HG02588 (cell line): Measurements from ENCODE around the gene TMEM82.

ENCODE experiments used
- ATAC-seq: cut with Tn5 transposase; IDR thresholded peaks from one replicate; pipeline ENCODE4 v1.9.1; 2021; ENCODE audit warnings: mild to moderate bottlenecking, moderate library complexity; ENCODE audit not compliant: unreplicated experiment

Gene TMEM82

DNA sequence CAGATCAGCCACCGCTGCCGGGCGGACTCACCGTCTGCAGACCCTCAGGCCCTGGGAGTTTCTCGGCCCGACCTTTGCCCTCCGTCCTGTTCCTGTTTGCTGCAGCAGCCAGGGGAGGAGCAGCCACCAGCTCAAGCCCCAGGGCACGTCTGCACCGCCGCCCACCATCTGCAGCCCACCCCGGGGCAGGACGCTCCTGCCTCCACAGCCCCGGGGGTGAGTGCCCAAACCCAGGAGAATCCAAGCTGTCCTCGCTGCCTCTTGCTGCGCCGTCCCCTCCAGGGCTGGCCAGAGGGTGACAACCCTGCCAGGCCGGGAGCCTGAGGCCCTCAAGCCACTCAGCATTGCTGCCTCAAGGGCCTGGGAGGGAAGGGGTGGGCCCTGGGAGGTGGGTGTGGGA lies 7.4 kb upstream of the TMEM82 start:
- ATAC-seq = no peak

DNA sequence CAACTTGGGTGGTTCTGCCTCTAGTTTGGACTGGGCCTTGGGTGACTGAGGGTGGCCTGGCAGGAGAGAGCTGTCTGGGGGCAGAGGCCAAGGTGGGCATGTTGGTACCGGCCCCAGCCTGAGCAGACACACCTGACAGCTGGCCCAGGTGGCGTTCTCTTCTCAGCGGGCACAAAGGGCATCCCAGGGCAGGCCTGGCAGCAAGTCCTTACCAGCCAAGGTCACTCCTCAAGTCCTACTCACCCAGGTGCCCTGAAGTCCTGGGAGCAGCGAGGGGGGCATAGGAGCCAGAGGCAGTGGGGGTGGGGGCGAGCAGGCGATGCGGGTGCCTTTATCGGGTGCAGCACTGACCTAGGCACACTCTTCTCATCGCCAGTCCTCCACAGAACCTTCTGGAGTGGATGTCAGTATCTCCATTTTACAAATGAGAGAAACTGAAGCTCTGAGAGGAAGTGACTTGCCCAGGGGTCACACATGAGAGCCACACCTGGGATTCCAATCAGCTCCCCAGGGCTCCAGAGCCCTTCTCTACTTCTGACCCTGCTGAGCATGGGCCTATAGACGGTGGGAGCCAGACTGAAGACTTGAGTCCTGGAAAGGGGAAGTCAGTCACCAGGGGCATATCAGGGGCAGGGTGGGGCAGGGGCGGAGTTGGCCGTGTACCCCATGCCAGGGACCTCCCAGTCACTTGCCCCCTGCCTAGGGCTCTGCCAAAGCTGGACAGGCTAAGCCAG lies 6.8 kb upstream of the TMEM82 start:
- ATAC-seq = no peak

DNA sequence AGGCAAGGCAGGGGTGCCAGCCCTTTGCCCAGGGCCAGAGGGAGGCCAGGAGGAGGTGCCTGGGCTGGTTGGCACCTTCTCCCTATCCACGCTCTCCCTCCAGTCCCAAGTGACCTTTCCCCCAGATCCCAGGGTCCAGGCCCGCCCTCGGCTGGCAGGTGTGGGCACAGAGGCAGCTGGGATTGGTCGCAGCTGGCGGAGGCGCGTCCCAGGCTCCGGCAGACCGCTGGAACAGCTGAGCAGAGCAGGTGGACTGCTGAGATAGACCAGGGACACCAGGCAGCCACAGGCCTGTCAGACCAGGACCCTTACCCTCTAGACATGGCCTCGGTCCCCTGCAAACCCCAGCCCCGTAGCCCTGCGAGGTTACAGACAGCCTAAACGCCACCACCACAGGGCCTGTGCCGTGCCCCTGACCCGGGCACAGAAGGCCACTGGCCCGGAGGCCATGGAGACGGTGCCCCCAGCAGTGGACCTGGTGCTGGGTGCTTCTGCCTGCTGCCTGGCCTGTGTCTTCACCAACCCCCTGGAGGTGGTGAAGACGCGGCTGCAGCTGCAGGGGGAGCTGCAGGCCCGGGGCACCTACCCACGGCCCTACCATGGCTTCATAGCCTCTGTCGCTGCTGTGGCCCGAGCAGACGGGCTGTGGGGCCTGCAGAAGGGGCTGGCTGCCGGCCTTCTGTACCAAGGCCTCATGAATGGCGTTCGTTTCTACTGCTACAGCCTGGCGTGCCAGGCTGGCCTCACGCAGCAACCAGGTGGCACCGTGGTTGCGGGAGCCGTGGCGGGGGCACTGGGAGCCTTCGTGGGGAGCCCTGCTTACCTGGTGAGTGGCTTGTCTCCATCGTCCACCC lies 6.0 kb upstream of the TMEM82 start, which contains the start of gene SLC25A34:
SLC25A34 (plus strand) TSS at position 221 of the 854 bp plus-strand sequence; CDS start at position 449, 228 bp downstream.
- no peak for ATAC-seq

DNA sequence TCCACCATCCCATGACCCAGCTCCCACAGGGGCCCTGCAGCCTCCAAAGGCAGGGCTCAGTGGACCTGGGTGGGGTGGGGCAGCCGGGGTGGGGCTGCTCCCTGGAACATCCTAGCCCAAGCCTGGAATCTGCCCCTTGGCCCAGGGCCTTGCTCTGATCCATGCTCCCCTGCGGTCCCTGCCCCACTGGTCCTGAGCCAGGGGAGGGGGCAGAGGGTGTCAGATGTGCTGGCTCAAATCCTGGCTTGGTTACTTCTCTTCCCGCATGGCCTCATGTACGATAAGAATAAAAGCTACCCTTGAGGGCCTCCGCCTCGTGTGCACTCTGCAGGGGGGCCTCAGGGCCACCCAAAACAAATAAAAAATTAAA lies 5.4 kb upstream of the TMEM82 start:
- ATAC-seq = no peak

DNA sequence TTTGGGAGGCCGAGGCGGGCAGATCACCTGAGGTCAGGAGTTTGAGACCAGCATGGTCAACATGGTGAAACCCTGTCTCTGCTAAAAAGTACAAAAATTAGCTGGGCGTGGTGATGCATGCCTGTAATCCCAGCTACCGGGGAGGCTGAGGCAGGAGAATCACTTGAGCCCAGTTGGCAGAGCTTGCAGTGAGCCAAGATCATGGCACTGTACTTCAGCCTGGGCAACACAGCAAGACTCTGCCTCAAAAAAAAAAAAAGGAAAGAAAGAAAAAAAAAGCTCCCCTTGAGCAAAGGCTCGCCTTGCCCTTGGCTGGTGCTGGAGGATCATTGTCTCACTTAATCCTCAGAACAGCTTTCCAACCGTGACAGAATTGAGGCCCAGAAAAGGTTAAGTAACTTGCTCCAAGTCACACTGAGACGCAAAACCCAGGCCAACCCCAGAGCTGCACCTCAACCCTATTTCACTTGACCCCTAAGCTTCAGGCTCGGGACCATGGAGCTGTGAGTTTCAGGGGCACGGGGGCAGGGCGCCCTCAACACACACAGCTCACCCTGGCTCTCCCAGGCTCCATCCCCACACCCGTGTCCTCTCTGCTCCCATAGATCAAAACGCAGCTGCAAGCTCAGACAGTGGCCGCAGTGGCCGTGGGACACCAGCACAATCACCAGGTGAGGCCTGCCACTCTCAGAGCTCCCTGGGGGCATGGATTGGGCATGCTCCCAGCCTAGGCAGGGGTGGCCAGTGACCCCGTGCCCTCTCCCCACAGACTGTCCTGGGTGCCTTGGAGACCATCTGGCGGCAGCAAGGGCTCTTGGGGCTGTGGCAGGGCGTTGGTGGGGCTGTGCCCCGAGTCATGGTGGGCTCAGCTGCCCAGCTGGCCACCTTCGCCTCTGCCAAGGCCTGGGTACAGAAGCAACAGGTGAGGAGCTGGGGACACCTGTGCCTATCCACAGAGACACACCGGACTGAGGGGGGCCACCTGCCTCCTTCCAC lies 4.7 kb upstream of the TMEM82 start:
- no peak for ATAC-seq

DNA sequence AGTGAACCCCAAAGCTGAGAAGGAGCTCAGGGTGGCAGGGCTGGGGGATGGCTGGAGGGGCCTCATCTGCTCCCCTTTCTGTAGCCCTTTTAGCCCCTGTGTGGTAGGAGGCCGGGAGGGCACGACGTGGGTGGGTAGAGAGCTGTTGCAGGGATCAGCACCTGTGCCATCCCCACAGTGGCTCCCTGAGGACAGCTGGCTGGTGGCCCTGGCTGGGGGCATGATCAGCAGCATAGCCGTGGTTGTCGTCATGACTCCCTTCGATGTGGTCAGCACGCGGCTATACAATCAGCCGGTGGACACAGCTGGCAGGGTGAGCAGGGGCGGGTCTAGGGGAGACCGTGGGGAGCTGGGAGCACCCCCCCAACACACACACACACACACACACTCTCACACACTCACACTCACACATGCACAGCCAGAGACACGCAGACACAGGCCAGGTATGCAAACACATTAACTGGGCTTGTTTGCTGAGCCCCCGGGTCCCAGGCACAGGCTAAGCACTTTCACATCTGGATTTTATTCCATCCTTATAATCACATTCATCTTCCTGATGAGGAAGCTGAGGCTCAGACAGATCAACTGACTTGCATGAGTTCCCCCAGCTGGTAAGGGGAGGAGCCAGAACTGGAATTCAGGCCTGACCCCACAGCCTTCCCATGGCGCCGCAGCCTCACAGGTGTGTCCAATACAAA lies 3.7 kb upstream of the TMEM82 start:
- ATAC-seq = no peak

DNA sequence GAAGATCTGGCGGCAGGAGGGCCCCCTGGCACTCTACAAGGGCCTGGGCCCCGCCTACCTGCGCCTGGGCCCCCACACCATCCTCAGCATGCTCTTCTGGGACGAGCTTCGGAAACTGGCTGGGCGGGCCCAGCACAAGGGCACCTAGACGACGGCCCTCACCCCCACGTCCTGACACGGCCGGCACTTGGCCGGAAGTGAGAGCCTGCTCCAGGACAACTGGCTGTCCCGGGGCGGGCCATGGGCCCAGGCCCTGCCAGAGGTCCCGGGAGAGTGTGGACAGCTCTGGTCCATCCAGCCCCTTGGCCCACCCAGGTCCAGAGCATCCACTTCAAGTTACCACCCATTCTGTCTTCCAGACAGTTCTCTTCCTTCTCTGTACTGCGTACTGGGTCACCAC lies 3.0 kb upstream of the TMEM82 start:
- no peak for ATAC-seq

DNA sequence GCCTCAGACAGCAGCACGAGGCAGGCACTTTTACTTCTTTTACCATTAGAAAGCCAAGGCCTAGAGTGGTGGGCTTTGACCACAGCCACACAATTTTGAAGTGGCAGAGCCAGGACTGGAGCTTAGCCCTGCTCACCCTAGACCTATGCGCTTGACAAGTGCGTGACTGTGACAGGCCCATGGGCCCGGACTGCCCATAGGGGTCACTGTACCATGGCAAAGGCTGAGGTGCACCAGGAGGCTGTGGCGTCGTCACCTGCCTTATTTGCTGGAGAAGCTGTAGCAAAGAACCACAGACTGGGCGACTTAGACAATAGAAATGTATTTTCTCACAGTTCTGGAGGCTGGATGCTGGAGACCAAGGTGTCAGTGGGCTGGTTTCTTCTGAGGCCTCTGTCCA lies 2.6 kb upstream of the TMEM82 start:
- no peak for ATAC-seq

DNA sequence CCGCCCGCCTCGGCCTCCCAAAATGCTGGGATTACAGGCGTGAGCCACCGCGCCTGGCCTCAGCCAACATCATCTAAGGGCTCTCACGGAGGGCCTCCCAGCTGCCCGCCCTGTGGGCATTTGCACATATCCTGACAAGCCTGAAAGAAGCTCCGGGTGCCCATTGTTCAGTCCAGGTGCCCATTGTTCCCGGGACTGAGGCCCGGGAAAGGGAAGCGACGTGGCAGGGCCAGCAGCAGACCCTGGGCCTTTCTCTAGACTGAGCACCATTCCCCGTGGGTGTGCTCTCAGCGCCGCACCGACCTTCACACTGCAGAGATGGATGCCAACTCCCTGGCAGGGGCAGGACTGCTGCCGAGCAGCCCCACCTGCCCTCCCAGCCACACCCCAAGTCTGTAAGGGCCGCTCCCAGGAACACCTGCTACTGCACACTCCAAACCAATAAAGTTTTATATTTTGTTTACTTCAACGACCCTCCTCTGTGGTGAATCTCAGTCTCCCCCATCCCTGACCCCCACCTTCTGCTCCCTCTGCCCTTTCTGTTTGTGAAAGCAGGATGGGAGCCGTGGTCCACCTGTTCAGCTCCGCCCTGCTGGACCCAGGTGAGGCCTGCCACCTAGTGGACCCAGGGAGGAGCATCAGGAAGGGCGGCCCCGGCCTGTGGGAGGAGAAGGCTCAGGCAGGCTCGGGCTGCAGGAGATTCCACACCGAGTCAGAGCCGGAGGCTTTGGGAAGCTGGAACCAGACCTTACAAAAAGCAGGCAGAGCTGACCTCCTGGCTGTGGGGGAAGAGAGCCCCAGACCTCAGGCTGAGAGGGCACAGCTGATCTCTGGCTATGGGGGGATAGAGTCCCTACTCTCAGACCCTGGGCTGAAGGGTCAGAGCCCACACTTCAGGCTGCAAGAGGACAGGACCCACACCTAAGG lies 1.1 kb upstream of the TMEM82 start:
- peak; percentile 61 for ATAC-seq

DNA sequence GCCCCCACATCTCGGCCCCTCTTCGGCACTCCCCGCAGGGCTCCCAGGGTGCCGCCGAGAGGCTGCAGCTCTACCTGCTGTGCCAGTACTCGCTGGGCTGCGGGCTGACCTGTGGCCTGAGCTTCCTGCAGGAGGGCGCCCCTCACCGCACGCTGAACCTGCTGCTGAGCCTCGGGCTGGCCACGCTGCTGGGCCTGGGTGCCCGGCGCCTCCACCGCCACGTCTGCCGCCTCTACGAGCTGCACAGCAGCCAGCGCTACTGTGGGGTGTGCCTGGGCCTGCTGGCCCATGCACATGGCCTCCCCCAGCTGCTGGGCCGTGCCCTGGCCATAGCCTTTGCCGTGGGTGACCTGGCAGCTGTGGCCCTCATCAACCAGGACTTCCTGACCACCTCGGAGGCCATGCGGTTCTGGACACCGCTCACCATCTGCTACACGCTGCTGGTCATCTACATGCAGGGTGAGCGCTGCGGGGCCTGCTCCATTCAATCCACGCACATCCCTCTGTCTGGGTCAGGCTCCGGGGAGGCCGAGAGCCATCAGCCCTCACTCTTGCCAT lies 1.9 kb downstream of the TMEM82 start:
- no peak for ATAC-seq

DNA sequence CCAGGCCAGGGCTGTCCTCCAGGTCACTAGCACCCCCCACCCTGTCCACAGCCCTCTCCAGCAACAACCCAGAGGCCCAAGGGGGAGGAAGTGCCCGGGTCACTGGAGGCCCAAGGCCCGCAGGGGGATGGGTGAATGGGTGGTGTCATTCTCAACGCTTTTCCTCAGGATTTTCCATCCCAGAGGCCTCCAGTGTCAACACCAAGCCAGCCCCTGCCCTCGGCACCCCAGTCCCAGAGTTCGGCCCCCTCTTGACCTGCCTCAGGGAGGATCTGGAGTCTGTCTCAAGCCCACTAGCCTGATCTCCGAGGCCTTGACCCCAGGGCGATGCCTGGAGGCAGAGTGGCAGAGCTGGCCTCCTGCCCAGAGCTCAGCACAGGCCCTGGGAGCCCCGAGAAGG lies 5.1 kb downstream of the TMEM82 start:
- ATAC-seq = no peak

DNA sequence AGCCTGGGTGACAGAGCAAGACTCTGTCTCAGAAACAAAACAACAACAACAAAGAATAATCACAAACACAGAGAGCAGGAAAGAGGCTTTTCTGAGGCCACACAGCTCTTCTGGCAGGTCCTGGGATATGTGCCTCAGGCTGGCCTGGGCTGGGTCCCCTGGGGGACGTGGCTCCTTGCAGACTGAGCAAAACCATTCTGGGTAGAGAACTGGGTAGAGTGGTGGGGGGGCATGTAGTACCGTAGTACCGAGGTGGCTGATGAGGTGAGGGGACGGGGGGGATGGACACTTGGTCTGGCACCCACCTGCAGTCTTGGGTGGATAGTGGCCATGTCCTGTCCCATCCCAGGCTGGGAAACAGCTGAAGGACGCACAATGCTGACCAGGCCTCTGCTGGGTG lies 6.0 kb downstream of the TMEM82 start:
- ATAC-seq = no peak

DNA sequence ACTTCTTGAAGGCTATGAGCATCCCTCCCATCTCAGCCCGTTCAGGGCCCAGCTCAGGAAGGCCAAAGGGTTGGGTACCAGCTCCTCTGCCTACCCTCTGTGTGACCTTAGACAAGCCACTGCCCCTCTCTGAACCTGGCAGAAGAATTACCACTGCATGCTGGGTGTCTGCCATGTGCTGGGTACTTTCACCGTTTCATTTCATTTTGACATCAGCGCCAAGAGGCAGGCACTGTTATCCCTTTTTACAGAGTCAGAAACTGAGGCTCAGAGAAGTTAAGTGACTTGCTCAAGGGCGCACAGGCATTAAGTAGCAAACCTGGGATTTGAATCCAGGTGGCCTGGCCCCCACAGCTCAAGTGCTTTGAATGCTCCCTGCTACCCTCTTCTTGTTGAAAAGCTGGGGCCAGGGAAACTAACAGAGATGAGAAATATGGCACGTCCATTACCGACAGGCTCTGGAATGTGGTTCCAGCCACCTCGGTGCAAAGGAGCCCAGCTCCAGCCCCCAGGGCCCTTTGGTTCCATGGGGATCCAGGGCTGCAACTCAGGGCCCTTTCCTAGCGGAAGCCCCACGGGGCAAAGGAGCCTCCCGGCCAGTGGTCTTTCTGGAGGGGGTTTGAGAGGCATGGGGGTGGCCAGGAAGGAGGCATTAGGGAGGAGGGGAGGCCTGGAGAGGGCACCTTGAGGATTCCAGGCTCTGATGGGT lies 6.5 kb downstream of the TMEM82 start:
- ATAC-seq = no peak

DNA sequence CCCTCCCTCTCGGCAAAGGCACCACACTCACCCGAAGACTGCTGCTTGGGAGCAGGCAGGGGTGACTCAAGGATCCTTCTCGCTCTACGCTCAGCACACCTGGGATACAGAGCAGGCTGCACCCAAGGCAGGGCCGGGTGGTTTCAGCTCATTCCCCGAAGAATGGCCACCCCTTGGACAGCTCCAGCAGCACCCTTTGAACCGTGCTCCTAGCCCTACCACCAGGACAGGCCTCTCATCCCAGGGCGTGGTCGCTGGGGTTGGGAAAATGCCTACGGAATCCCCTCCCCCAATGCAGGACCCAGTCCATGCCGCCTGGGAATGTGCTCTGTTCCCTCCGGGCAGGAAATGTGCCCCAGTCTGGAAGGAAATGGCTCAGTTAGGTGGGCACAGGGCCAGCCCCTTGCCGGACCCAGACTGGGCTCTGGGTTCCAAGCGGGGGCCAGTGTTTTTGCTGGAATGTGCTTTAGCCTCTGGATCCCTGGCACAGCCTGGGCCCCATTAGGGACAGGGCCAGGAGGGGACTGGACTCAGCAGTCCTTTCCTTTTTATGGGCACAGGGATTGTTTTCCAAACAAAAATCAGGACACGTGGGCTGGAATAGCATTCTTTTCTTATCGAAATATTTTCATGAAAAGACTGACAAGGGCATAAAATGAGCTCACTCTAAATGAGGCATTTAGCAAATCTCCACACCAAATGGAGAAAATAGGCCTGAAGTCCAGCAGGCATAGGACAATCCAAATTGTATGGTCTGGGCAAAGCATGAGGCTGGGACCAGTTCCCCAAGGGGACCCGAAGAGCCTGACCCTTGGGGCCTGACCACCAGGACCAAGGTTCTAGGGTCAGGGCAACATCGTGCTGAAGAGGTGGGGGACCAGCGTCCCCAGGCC lies 7.3 kb downstream of the TMEM82 start:
- ATAC-seq = no peak

DNA sequence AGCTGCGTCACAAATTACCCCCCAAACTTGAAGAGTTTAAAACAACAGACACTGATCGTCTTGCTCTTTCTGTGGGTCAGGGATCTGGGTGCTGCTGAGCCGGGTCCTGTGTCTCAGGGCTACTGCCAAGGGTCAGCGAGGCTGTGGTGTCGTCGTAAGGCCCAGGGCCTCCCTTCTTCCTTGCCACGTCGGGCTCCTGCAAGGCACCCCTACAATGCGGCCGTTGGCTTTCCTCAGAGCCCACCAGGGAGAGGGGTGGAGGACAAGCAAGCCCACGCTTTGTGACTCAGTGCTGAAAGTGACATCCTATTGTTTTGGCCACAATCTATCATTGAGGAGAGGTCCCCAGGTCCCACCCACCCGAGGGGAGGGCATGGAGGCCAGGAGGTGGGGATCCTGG lies 8.6 kb downstream of the TMEM82 start:
- ATAC-seq = no peak

DNA sequence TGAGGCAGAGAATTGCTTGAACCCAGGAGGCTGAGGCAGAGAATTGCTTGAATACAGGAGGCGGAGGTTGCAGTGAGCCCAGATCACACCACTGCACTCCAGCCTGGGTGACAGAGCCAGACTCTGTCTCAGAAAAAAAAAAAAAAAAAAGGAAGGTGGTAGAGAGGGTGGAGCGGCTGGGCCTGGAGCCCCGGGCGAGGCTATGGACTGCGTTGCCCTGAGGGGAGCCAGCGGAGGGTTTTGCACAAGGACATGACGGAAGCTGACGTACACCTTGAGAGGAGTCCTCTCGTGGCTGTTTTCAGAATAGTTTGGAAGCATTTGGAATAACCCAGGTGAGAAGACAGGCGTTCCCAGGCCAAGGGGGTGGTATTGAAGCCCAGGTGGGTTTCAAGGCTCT lies 9.4 kb downstream of the TMEM82 start:
- no peak for ATAC-seq

DNA sequence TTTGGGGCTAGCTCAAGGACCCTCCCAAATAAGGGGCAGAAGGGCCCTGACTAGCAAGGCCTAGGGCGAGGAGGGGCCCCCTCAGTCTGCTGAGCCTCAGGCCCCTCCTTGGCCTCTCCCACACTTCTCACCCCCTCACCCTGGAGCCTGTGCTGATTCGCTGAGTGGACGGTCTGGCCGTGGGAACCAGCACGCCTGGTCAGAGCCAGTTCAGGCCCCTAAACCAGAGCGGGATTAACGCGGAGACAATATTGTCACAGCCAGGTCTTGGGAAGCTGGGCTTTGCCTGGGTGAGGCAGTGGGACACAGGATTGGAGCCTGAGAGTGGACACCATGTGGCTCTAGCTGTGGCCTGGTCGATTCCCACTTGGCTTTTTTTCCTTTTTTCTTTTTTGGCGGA lies 11.5 kb downstream of the TMEM82 start:
- ATAC-seq = no peak
